ENCODE results near the gene ADGRG6. TPM values are rescaled to one million over a fixed set of nuclear protein-coding genes. Genes with fewer than 3 reads are reported as not detected.
"Not testable (repeated sequence)": the region's sequence is repeated elsewhere in the genome, so short reads cannot be mapped to it uniquely, and the experiment has no call there.

The ADGRG6 gene
- polyA plus RNA-seq, 1 experiment, result 25.4 TPM

DNA sequence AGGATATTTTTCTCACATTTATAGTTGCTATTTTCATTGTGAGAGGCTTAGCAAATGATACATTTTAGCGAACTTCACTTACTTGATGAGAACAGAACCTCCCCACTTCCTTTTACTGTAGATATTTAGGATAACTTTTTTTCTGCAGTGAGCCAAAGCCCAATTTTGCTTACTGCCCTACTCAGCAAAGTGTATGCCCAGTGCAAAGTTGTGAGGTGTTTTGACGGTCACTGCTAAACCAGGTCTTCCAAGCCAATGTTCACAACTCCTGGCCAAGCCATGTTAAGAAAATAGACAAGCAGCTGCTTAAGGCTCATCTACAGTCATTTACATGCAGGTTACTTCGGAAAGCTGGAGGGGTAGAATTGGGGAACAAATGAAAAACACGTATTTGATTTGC is 144.8 kb downstream of the ADGRG6 start:
- ChIA-PET POLR2A (no interaction called here), CTCF (no interaction called here)
- no peak for DNase-seq (ENCODE audit: low read depth)
- Histone ChIP-seq H3K4me3 (ENCODE audit: low read depth, low read length) (no peak overlapping the region), H3K36me3 (ENCODE audit: control insufficient read depth, insufficient read depth, low read length) (0 out of 2 replicates have a peak, but pooled peaks cover 1% of the 10 kb centered on the region), H3K27me3 (ENCODE audit: control insufficient read depth, insufficient read depth, low read length) (no peaks in the 10 kb centered on the region)
- TF ChIP-seq, protein P1, sequence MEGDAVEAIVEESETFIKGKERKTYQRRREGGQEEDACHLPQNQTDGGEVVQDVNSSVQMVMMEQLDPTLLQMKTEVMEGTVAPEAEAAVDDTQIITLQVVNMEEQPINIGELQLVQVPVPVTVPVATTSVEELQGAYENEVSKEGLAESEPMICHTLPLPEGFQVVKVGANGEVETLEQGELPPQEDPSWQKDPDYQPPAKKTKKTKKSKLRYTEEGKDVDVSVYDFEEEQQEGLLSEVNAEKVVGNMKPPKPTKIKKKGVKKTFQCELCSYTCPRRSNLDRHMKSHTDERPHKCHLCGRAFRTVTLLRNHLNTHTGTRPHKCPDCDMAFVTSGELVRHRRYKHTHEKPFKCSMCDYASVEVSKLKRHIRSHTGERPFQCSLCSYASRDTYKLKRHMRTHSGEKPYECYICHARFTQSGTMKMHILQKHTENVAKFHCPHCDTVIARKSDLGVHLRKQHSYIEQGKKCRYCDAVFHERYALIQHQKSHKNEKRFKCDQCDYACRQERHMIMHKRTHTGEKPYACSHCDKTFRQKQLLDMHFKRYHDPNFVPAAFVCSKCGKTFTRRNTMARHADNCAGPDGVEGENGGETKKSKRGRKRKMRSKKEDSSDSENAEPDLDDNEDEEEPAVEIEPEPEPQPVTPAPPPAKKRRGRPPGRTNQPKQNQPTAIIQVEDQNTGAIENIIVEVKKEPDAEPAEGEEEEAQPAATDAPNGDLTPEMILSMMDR (IDR thresholded peaks at IDR 0.05; ENCODE audit: insufficient read depth, low read depth, low read length), result no peak

DNA sequence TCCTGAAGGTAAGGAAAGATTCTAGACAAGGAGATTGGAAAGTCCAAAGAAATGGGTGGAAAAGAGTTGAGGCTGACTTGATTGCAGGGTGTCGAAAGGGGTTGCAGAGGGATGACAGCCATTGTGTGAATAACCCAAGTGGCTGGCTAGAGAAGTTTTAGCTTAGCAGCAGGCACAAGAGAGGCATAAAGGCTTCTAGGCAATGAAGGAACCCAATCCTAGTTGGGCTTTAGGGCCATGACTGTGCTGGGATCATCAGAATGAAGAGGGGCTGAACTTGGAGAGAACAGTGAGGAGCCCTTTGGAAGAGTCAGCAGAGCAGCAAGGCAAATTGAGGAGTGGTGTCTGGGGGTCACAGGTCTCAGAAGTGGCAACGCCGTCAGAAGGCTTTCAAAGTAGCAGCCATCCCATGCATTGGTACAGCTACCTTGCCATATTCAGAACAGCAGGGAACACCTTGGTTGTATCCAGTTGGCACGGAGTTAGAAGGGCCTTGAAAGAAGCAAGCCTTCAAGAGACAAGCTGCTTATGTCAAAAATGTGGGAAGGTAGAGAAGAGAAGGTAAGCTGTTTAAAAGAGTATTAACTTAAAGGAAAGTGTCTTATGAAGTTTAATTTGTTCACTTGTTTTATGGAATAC is 146.4 kb downstream of the ADGRG6 start:
- TF ChIP-seq, protein P1 (IDR thresholded peaks at IDR 0.05; ENCODE audit: insufficient read depth, low read depth, low read length), result no peak
- POLR2A ChIA-PET, result no interaction called here
- no peak for DNase-seq (ENCODE audit: low read depth)
- CTCF ChIA-PET, result interaction anchor here (1.1 kb wide), 1 partner anchor 27 kb away, joined by 4 read pairs; no protein-coding TSS in a partner anchor
- Histone ChIP-seq H3K27me3 (ENCODE audit: control insufficient read depth, insufficient read depth, low read length) (no peaks in the 10 kb centered on the region), H3K36me3 (ENCODE audit: control insufficient read depth, insufficient read depth, low read length) (0 out of 2 replicates have a peak, but pooled peaks cover 1% of the 10 kb centered on the region), H3K4me3 (ENCODE audit: low read depth, low read length) (no peak overlapping the region)

DNA sequence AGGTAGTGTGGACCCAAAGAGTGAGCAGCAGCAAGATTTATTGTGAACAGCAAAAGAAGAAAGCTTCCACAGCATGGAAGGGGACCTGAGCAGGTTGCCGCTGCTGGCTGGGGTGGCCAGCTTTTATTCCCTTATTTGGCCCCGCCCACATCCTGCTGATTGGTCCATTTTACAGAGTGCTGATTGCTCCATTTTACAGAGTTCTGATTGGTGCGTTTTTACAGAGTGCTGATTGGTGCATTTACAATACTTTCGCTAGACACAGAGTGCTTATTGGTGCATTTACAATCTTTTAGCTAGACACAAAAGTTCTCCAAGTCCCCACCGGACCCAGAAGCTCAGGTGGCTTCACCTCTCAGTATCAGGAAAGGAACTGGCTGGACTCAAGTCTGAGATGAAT is 149.0 kb downstream of the ADGRG6 start:
- H3K36me3 ChIP-seq (ENCODE audit: control insufficient read depth, insufficient read depth, low read length); POLR2A ChIA-PET; H3K4me3 ChIP-seq (ENCODE audit: low read depth, low read length); DNase-seq (ENCODE audit: low read depth); H3K27me3 ChIP-seq (ENCODE audit: control insufficient read depth, insufficient read depth, low read length): not testable (repeated sequence)
- CTCF ChIA-PET, result interaction anchor here (1.2 kb wide), 1 partner anchor 22 kb away, joined by 5 read pairs; no protein-coding TSS in a partner anchor

DNA sequence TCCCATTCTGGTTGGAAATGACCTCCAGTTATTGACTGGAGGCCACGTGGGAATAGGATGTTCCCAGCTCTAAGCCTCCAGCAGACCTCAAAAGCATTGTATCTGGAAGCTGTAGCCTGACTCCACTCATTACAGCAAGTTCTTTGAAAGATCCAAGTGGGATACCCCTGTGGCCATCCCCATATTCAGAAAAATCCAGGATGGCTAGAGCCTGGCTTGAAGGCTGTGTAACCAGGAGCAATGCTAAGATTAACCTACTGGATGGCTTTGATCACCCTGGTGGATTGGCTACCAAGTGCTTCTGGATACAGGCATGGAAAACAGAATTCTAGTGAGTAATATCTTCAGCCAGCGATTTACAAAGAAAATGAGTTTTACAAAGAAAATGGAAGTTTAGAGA is 151.2 kb downstream of the ADGRG6 start:
- no peak for DNase-seq (ENCODE audit: low read depth)
- POLR2A ChIA-PET, result no interaction called here
- CTCF ChIA-PET, result interaction anchor here (1.4 kb wide), 1 partner anchor 8 kb away, joined by 4 read pairs; no protein-coding TSS in a partner anchor

DNA sequence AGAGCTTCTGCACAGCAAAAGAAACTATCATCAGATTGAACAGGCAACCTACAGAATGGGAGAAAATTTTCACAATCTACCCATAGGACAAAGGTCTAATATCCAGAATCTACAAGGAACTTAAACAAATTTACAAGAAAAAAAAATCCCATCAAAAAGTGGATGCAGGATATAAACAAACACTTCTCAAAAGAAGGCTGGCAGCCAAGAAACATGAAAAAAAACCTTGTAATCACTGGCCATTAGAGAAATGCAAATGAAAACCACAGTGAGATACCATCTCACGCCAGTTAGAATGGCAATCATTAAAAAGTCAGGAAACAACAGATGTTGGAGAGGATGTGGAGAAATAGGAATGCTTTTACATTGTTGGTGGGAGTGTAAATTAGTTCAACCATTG is 152.4 kb downstream of the ADGRG6 start:
- H3K36me3 ChIP-seq (ENCODE audit: control insufficient read depth, insufficient read depth, low read length); H3K4me3 ChIP-seq (ENCODE audit: low read depth, low read length); POLR2A ChIA-PET; DNase-seq (ENCODE audit: low read depth); H3K27me3 ChIP-seq (ENCODE audit: control insufficient read depth, insufficient read depth, low read length): not testable (repeated sequence)
- CTCF ChIA-PET, result interaction anchor here (1.4 kb wide), 1 partner anchor 10 kb away, joined by 4 read pairs; no protein-coding TSS in a partner anchor

More for the DNA sequence above, 151.2 kb downstream of the ADGRG6 start:
- Histone ChIP-seq H3K27me3 (ENCODE audit: control insufficient read depth, insufficient read depth, low read length) (no peaks in the 10 kb centered on the region), H3K36me3 (ENCODE audit: control insufficient read depth, insufficient read depth, low read length) (0 out of 2 replicates have a peak, but pooled peaks cover 1% of the 10 kb centered on the region), H3K4me3 (ENCODE audit: low read depth, low read length) (no peak overlapping the region)
- TF ChIP-seq, protein P1 (IDR thresholded peaks at IDR 0.05; ENCODE audit: insufficient read depth, low read depth, low read length), result no peak

DNA sequence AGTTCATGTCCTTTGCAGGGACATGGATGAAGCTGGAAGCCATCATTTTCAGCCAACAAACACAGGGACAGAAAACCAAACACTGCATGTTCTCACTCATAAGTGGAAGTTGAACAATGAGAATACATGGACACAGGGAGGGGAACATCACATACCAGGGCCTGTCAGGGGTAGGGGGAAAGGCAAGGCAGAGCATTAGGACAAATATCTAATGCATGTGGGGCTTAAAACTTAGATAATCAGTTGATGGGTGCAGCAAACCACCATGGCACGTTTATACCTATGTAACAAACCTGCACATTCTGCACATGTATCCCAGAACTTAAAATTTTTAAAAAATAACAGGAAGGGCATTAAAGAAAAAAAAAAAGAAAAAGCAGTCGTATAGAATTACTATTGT is 153.0 kb downstream of the ADGRG6 start:
- POLR2A ChIA-PET; H3K36me3 ChIP-seq (ENCODE audit: control insufficient read depth, insufficient read depth, low read length); CTCF ChIA-PET; H3K27me3 ChIP-seq (ENCODE audit: control insufficient read depth, insufficient read depth, low read length); DNase-seq (ENCODE audit: low read depth); H3K4me3 ChIP-seq (ENCODE audit: low read depth, low read length): not testable (repeated sequence)

Data from BJ (cell line).